IMR-90 (cell line): Measurements from ENCODE around the gene GSN.

ENCODE experiments used
- CEBPB ChIP-seq: IDR thresholded peaks from 2 replicates; pipeline ENCODE4 v1.6.1; 2012; ENCODE audit warnings: low read depth, low read length, improper control_type of control experiment
- CTCF ChIP-seq: conservative IDR thresholded peaks from 2 replicates; pipeline ENCODE4 v1.5.1; 2012; ENCODE audit warnings: mild to moderate bottlenecking, low read depth, low read length, improper control_type of control experiment
- ELK1 ChIP-seq: fragments of 150-350 bp; IDR thresholded peaks from 2 replicates; pipeline ENCODE4 v1.6.1; 2016; ENCODE audit warnings: low read depth, mild to moderate bottlenecking, low read length, moderate library complexity, borderline replicate concordance
- FOS ChIP-seq: fragments of 150-350 bp; IDR thresholded peaks from 2 replicates; pipeline ENCODE4 v1.6.1; 2016; ENCODE audit warnings: low read depth, low read length
- MXI1 ChIP-seq: IDR thresholded peaks from 2 replicates; pipeline ENCODE4 v1.6.1; 2012; ENCODE audit warnings: low read depth, mild to moderate bottlenecking, low read length, moderate library complexity, borderline replicate concordance
- NFE2L2 ChIP-seq: fragments of 150-350 bp; IDR thresholded peaks from 2 replicates; pipeline ENCODE4 v1.6.1; 2016; ENCODE audit warnings: low read depth, mild to moderate bottlenecking, low read length
- POLR2A ChIP-seq: IDR thresholded peaks from 2 replicates; pipeline ENCODE4 v1.6.1; 2012; ENCODE audit warnings: mild to moderate bottlenecking, low read depth, low read length
- RAD21 ChIP-seq: IDR thresholded peaks from 2 replicates; pipeline ENCODE4 v1.6.1; 2012; ENCODE audit warnings: low read length, improper control_type of control experiment
- RCOR1 ChIP-seq: IDR thresholded peaks from 2 replicates; pipeline ENCODE4 v1.6.1; 2012; ENCODE audit warnings: mild to moderate bottlenecking, low read length, improper control_type of control experiment; ENCODE audit not compliant: insufficient replicate concordance
- SMC3 ChIP-seq: fragments of 150-350 bp; IDR thresholded peaks from 2 replicates; pipeline ENCODE4 v1.6.1; 2016; ENCODE audit warnings: low read depth, mild to moderate bottlenecking, antibody characterized with exemption, low read length, moderate library complexity
- USF2 ChIP-seq: fragments of 150-350 bp; IDR thresholded peaks from 2 replicates; pipeline ENCODE4 v1.6.1; 2017; ENCODE audit warnings: mild to moderate bottlenecking, antibody characterized with exemption, low read length, low read depth

- TF ChIP-seq CTCF (no peak), NFE2L2 (no peak), RCOR1 (no peak), FOS (no peak), SMC3 (no peak), RAD21 (no peak), ELK1 (no peak), MXI1 (no peak), POLR2A (no peak), USF2 (no peak), CEBPB (no peak)
Measured at GRCh38 chr9:121309833-121310425, 42.0 kb downstream of the GSN start.
